ENCODE measurements around the gene SLC45A1. TPM values are rescaled to one million over a fixed set of nuclear protein-coding genes. Genes with fewer than 3 reads are reported as not detected.
"Not testable (repeated sequence)": the region's sequence is repeated elsewhere in the genome, so short reads cannot be mapped to it uniquely, and the experiment has no call there.

The SLC45A1 gene
- total RNA-seq, 4 donors from 2014 or later, result 5.4 to 15.1 (median 7.6) TPM

DNA sequence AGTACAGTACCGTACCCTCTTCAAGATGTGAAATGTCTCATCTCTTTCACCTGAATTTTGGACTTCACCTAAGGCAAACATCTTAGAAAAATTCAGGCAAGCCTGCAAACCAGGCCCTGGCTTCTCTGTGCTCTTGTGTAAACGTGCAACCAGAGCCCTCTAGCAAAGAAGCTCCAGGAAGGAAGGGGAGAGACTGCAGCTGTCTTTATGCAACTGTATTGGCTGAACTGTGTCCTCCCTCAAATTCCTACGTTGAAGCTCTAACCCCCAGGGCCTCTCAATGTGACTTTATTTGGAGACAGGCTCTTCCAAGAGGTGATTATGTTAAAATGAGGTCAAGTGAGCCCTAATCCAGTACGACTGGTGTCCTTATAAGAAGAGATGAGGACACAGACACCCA, 60.3 kb downstream of the SLC45A1 start:
- WGBS, 2 donors, result 34 to 49% methylated on average over 4 of the region's 4 CpGs
- no peaks in the 10 kb centered on the region for H3K36me3 ChIP-seq
- H3K9me3 ChIP-seq, result no peaks in the 10 kb centered on the region
- peak in 1 of 2 donors; percentile 50 for DNase-seq (ENCODE audit: low spot score in 2 of 2)
- TF ChIP-seq EP300 (IDR thresholded peaks at IDR 0.05), result peak in 1 of 2 donors; percentile 68
- TF ChIP-seq, protein P1, sequence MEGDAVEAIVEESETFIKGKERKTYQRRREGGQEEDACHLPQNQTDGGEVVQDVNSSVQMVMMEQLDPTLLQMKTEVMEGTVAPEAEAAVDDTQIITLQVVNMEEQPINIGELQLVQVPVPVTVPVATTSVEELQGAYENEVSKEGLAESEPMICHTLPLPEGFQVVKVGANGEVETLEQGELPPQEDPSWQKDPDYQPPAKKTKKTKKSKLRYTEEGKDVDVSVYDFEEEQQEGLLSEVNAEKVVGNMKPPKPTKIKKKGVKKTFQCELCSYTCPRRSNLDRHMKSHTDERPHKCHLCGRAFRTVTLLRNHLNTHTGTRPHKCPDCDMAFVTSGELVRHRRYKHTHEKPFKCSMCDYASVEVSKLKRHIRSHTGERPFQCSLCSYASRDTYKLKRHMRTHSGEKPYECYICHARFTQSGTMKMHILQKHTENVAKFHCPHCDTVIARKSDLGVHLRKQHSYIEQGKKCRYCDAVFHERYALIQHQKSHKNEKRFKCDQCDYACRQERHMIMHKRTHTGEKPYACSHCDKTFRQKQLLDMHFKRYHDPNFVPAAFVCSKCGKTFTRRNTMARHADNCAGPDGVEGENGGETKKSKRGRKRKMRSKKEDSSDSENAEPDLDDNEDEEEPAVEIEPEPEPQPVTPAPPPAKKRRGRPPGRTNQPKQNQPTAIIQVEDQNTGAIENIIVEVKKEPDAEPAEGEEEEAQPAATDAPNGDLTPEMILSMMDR (IDR thresholded peaks at IDR 0.05), result no peak
- H3K27ac ChIP-seq, result peak overlapping the region in 3 of 4 donors; percentile 59 to 91 (median 75)
- no peak overlapping the region for H3K4me3 ChIP-seq
- peaks cover 0 to 97% (median 72%) of the 10 kb centered on the region in 4 donors for H3K4me1 ChIP-seq
- H3K27me3 ChIP-seq, result no peaks in the 10 kb centered on the region

DNA sequence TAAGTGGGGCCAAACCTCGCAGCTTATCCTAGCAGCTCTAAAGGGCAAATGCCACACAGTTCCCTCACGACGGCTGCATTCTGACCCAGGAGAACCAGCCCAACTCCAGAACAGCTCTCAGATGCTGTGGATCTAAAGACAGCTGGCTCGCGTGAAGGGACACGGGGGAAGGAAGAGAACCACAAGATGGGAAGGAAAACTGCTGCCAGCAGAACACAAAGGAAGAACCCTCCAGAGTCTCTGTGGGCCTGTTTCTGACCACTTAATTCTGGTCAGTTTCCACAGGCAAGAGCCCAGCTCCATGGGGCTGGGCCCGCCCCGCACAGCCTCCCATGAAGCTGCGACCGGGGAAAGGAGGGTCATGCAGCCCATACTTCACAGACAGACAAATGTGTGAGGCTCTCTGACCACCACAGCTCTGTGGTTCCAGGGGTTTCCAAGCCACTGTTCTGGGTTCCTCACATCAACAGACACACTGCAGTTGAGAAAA, 61.1 kb downstream of the SLC45A1 start:
- Histone ChIP-seq H3K27me3 (no peaks in the 10 kb centered on the region), H3K4me1 (peaks cover 0 to 97% (median 69%) of the 10 kb centered on the region in 4 donors), H3K27ac (peak overlapping the region; percentile 46 to 91 (median 67)), H3K9me3 (no peaks in the 10 kb centered on the region), H3K36me3 (no peaks in the 10 kb centered on the region), H3K4me3 (no peak overlapping the region)
- 35 to 36% methylated on average over 9 to 10 of the region's 10 CpGs for WGBS, 2 donors
- no peak for DNase-seq (ENCODE audit: low spot score in 2 of 2)
- TF ChIP-seq POLR2A (IDR thresholded peaks at IDR 0.05), result no peak
- no peak for TF ChIP-seq EP300 (IDR thresholded peaks at IDR 0.05)
- TF ChIP-seq, protein P1 (IDR thresholded peaks at IDR 0.05), result no peak

DNA sequence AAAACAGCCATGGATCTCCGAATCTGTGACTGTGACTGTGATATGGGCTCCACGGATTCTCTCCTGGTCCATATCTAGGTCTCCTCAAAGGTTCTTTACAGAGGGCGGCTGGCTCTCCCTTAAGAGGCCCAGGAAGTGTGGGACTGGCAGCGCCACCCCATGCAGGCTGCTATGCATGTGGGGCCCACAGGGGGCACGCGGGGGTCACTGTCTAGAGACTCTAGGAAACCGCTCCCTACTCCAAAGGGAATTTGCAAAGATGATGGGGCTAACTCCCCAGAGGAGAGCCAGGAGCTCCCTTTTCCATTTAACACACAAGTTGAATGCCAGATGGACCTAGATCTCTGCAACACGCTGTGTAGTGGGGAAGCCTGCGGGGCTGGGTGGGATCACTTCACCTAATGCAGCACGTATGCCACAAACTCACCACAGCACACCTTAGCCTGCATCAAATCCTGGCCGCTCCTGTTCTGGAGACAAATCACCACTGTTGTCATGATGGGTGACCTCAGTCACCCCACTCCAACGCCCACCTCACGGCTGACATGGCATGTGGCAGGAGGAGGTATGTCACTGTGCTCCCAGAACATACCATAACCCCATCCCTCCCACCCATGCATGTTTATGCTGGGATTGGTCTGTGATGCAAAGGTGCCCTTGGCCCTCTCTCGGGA, 61.7 kb downstream of the SLC45A1 start:
- H3K27ac ChIP-seq, result peak overlapping the region; percentile 46 to 91 (median 67)
- 70 to 72% methylated on average over 14 of the region's 14 CpGs for WGBS, 2 donors
- no peak for DNase-seq (ENCODE audit: low spot score in 2 of 2)

DNA sequence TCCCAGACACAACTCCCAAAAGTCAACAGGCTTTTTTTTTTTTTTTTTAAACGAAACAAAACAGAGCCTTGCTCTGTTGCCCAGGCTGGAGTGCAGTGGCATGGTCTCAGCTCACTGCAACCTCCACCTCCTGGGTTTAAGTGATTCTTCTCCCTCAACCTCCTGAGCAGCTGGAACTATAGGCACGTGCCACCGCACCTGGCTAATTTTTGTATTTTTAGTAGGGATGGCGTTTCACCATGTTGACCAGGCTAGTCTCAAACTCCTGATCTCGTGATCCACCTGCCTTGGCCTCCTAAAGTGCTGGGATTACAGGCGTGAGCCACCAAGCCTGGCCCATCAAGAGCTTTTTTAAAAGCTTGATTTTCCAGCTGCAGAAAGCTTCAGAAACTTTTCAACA, 62.4 kb downstream of the SLC45A1 start:
- H3K36me3 ChIP-seq; DNase-seq (ENCODE audit: low spot score in 2 of 2); H3K9me3 ChIP-seq; H3K4me3 ChIP-seq; H3K27me3 ChIP-seq: not testable (repeated sequence)
- 73 to 75% methylated on average over 6 of the region's 6 CpGs for WGBS, 2 donors
- H3K4me1 ChIP-seq, result peaks cover 0 to 97% (median 66%) of the 10 kb centered on the region in 4 donors
- peak overlapping the region in 2 of 4 donors; percentile 75 to 91 for H3K27ac ChIP-seq

More for the DNA sequence above, 61.7 kb downstream of the SLC45A1 start:
- Histone ChIP-seq H3K36me3 (no peaks in the 10 kb centered on the region), H3K4me3 (no peak overlapping the region), H3K9me3 (no peaks in the 10 kb centered on the region), H3K4me1 (peaks cover 0 to 97% (median 66%) of the 10 kb centered on the region in 4 donors), H3K27me3 (no peaks in the 10 kb centered on the region)
- TF ChIP-seq, protein P1 (IDR thresholded peaks at IDR 0.05), result no peak
- TF ChIP-seq EP300 (IDR thresholded peaks at IDR 0.05) (no peak), POLR2A (IDR thresholded peaks at IDR 0.05) (no peak)

DNA sequence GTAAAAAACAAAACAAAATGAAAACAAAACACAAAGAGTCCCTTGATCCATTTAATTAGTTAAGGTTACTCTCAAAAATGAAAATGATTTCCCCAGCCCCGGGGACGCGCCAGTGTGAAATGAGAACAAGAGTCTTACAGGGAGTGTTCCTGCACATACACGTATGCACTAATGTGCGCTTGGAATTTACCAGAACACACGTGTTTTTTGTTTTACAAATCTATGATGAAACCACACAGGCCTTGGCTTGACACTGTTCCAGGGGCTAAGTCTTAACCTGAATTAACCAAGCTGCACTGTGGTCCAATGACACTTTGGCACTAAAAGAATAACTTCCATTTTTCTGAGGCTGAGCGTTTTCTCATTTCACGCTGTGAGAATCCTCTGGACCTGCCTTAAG, 63.7 kb downstream of the SLC45A1 start:
- Histone ChIP-seq H3K9me3 (no peaks in the 10 kb centered on the region), H3K4me1 (peaks cover 0 to 97% (median 72%) of the 10 kb centered on the region in 4 donors), H3K27ac (peak overlapping the region in 2 of 4 donors; percentile 15 to 91), H3K27me3 (no peaks in the 10 kb centered on the region), H3K36me3 (no peaks in the 10 kb centered on the region), H3K4me3 (no peak overlapping the region)
- WGBS, 2 donors, result 57 to 58% methylated on average over 8 of the region's 8 CpGs
- no peak for TF ChIP-seq POLR2A (IDR thresholded peaks at IDR 0.05)
- TF ChIP-seq, protein P1 (IDR thresholded peaks at IDR 0.05), result no peak
- no peak for TF ChIP-seq EP300 (IDR thresholded peaks at IDR 0.05)
- DNase-seq (ENCODE audit: low spot score in 2 of 2), result no peak
